ENCODE measurements around the gene CCNJL. TPM values are rescaled to one million over a fixed set of nuclear protein-coding genes. Genes with fewer than 3 reads are reported as not detected.

Gene CCNJL
- total RNA-seq, 2 donors from 2014 or later: 0.26 to 0.66 TPM

GRCh38 chr5:160259341-160259740 is 53.0 kb downstream of the CCNJL start:
- WGBS, 2 donors: 68 to 87% methylated on average over 4 to 7 of the region's 7 CpGs
- ATAC-seq (no peak), DNase-seq (no peak)
- no peaks in the 10 kb centered on the region for H3K36me3 ChIP-seq (replicated peaks in 1 of 2; ENCODE audit: insufficient read depth in 1 of 2, low read depth in 2 of 2)
- H3K27ac ChIP-seq: no peak overlapping the region
- H3K4me3 ChIP-seq: no peak overlapping the region
- H3K9me3 ChIP-seq: no peaks in the 10 kb centered on the region
- no peak for TF ChIP-seq POLR2A (IDR thresholded peaks at IDR 0.05)
- TF ChIP-seq, protein P1, sequence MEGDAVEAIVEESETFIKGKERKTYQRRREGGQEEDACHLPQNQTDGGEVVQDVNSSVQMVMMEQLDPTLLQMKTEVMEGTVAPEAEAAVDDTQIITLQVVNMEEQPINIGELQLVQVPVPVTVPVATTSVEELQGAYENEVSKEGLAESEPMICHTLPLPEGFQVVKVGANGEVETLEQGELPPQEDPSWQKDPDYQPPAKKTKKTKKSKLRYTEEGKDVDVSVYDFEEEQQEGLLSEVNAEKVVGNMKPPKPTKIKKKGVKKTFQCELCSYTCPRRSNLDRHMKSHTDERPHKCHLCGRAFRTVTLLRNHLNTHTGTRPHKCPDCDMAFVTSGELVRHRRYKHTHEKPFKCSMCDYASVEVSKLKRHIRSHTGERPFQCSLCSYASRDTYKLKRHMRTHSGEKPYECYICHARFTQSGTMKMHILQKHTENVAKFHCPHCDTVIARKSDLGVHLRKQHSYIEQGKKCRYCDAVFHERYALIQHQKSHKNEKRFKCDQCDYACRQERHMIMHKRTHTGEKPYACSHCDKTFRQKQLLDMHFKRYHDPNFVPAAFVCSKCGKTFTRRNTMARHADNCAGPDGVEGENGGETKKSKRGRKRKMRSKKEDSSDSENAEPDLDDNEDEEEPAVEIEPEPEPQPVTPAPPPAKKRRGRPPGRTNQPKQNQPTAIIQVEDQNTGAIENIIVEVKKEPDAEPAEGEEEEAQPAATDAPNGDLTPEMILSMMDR (IDR thresholded peaks at IDR 0.05): no peak
- H3K27me3 ChIP-seq: no peaks in the 10 kb centered on the region
- H3K4me1 ChIP-seq: no peaks in the 10 kb centered on the region
- intact Hi-C loops (cut with DNase I): no loop called here

DNA sequence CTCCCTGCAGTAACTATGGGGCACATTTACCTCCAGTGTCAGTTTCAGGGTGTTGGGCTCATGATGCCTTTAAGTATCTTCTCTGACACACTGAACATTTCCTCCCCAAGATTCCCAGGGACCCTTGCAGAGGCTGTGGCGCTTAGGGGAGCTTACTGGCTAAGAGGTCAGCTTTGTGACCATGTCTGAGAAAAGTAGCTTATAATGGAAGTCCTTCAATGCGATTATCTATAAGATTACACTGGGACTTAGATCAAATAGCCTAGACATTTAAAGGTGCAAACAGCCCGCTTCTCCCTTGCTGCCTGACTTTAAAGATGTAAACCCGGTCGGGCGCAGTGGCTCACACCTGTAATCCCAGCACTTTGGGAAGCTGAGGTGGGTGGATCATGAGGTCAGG is 57.7 kb downstream of the CCNJL start:
- ATAC-seq: no peak
- DNase-seq: no peak
- Histone ChIP-seq H3K4me3 (no peak overlapping the region), H3K27ac (no peak overlapping the region), H3K4me1 (no peaks in the 10 kb centered on the region), H3K9me3 (no peaks in the 10 kb centered on the region), H3K27me3 (no peaks in the 10 kb centered on the region), H3K36me3 (replicated peaks in 1 of 2; ENCODE audit: insufficient read depth in 1 of 2, low read depth in 2 of 2) (no peaks in the 10 kb centered on the region)
- no peak for TF ChIP-seq POLR2A (IDR thresholded peaks at IDR 0.05)
- TF ChIP-seq, protein P1 (IDR thresholded peaks at IDR 0.05): no peak
- intact Hi-C loops (cut with DNase I): no loop called here
- 88 to 92% methylated on average over 6 of the region's 6 CpGs for WGBS, 2 donors

DNA sequence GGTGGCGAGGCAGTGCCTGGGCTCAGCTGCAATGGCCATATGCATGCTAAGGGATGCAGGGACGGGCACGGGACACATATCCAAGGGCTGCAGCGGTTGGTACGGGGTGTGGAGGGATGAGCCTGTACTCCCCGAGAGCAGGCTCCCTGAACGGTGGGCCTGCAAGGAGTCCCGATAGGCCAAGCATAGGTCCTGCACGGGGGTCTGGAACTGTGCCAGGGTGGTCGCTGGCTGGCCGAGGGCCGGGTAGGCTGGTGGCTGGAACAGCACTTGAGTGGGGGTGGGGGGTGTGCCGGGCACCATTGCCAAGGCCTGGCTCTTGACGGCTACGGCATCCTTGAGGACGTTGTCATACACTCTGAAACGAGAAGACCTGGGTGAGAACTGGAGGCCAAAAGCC is 58.9 kb downstream of the CCNJL start:
- no peak overlapping the region for H3K27ac ChIP-seq
- H3K4me3 ChIP-seq: no peak overlapping the region
- no peaks in the 10 kb centered on the region for H3K27me3 ChIP-seq
- WGBS, 2 donors: 85 to 87% methylated on average over 17 of the region's 17 CpGs
- no peak for TF ChIP-seq POLR2A (IDR thresholded peaks at IDR 0.05)
- TF ChIP-seq, protein P1 (IDR thresholded peaks at IDR 0.05): no peak
- DNase-seq (peak in 1 of 4 donors; percentile 13), ATAC-seq (no peak)
- H3K4me1 ChIP-seq: no peaks in the 10 kb centered on the region
- H3K36me3 ChIP-seq (replicated peaks in 1 of 2; ENCODE audit: insufficient read depth in 1 of 2, low read depth in 2 of 2): no peaks in the 10 kb centered on the region
- no peaks in the 10 kb centered on the region for H3K9me3 ChIP-seq
- intact Hi-C loops (cut with DNase I): no loop called here

GRCh38 chr5:160252916-160253315 is 59.4 kb downstream of the CCNJL start:
- H3K27ac ChIP-seq: no peak overlapping the region
- DNase-seq (no peak), ATAC-seq (no peak)
- H3K4me1 ChIP-seq: no peaks in the 10 kb centered on the region
- H3K27me3 ChIP-seq: no peaks in the 10 kb centered on the region
- no peak overlapping the region for H3K4me3 ChIP-seq
- TF ChIP-seq POLR2A (IDR thresholded peaks at IDR 0.05): no peak
- TF ChIP-seq, protein P1 (IDR thresholded peaks at IDR 0.05): no peak
- no peaks in the 10 kb centered on the region for H3K9me3 ChIP-seq
- intact Hi-C loops (cut with DNase I): no loop called here
- WGBS, 2 donors: 77 to 85% methylated on average over 9 of the region's 9 CpGs
- no peaks in the 10 kb centered on the region for H3K36me3 ChIP-seq (replicated peaks in 1 of 2; ENCODE audit: insufficient read depth in 1 of 2, low read depth in 2 of 2)

- DNase-seq (no peak), ATAC-seq (no peak)
- Histone ChIP-seq H3K36me3 (replicated peaks in 1 of 2; ENCODE audit: insufficient read depth in 1 of 2, low read depth in 2 of 2) (no peaks in the 10 kb centered on the region), H3K4me3 (no peak overlapping the region), H3K4me1 (no peaks in the 10 kb centered on the region), H3K9me3 (no peaks in the 10 kb centered on the region), H3K27ac (no peak overlapping the region), H3K27me3 (no peaks in the 10 kb centered on the region)
- WGBS, 2 donors: 73 to 79% methylated on average over 13 to 14 of the region's 14 CpGs
- intact Hi-C loops (cut with DNase I): no loop called here
- TF ChIP-seq, protein P1 (IDR thresholded peaks at IDR 0.05): no peak
- no peak for TF ChIP-seq POLR2A (IDR thresholded peaks at IDR 0.05)
These were observed 60.8 kb downstream of the CCNJL start for GRCh38 chr5:160251406-160252155.

All from body of pancreas (tissue), 4 donors.